GM12873 (cell line): ENCODE results near the gene SERINC2.

Experiments
- CTCF ChIP-seq: IDR thresholded peaks from 2 replicates; pipeline ENCODE4 v1.5.1; 2012; ENCODE audit warnings: low read depth, mild to moderate bottlenecking, moderate library complexity, low read length, control low read depth; ENCODE audit not compliant: insufficient read depth; ENCODE audit errors: missing control alignments

SERINC2 gene

GRCh38 chr1:31377364-31377863 lies 35.6 kb upstream of the SERINC2 start:
- TF ChIP-seq CTCF = no peak

- no peak for TF ChIP-seq CTCF
These were observed 35.0 kb upstream of the SERINC2 start for GRCh38 chr1:31378001-31378400.

- TF ChIP-seq CTCF = no peak
These were observed 32.8 kb upstream of the SERINC2 start for GRCh38 chr1:31380181-31380580.

GRCh38 chr1:31381394-31382294 lies 31.4 kb upstream of the SERINC2 start:
- no peak for TF ChIP-seq CTCF

GRCh38 chr1:31382379-31382989 lies 30.5 kb upstream of the SERINC2 start:
- TF ChIP-seq CTCF = no peak

GRCh38 chr1:31383967-31384366 lies 29.0 kb upstream of the SERINC2 start:
- no peak for TF ChIP-seq CTCF

- TF ChIP-seq CTCF = no peak
These were observed 25.4 kb upstream of the SERINC2 start for GRCh38 chr1:31387612-31388011.
